ENCODE results near the gene RNF167. TPM values are rescaled to one million over a fixed set of nuclear protein-coding genes. Genes with fewer than 3 reads are reported as not detected.
A peak's percentile ranks its signal among the peaks of the same experiment; 100 is the strongest.

Gene RNF167
- total RNA-seq, 1 experiment from 2014 or later, result 105 TPM

- TF ChIP-seq ZBTB33 (IDR thresholded peaks at IDR 0.05; ENCODE audit: extremely low read depth, insufficient replicate concordance, low read length), result no peak
- TF ChIP-seq POLR2A (IDR thresholded peaks at IDR 0.05; ENCODE audit: borderline replicate concordance, extremely low read depth, insufficient read depth, insufficient read length), result no peak
- no peak for TF ChIP-seq ZFX (IDR thresholded peaks at IDR 0.05)
- no peak; the same call in 1 of the 2 replicates for TF ChIP-seq ELF1 (IDR thresholded peaks at IDR 0.05; ENCODE audit: borderline replicate concordance, low read depth)
- no peak for TF ChIP-seq POLR2AphosphoS5 (IDR thresholded peaks at IDR 0.05; ENCODE audit: low read depth, low read length)
- no peak for TF ChIP-seq FOSL1 (IDR thresholded peaks at IDR 0.05; ENCODE audit: low read depth)
Measured at GRCh38 chr17:4966844-4967538, 26.9 kb downstream of the RNF167 start (continued).

- ChIA-PET CTCF (interaction anchor here (1.3 to 2.2 kb wide), 7 partner anchors 10 to 94 kb away, joined by 3 to 12 read pairs (median 7); partner anchors contain the start of genes CAMTA2, CHRNE, RNF167 and SLC25A11), RAD21 (ENCODE audit: low non-redundant PET in 1 of 2, low total read pairs in 2 of 2, uncharacterized antibody in 2 of 2, unreplicated experiment in 2 of 2) (interaction anchor here (0.8 to 2.2 kb wide), 4 partner anchors 20 to 59 kb away, joined by 3 to 11 read pairs (median 7); partner anchors contain the start of genes RNF167 (in 2 of the 2), SLC25A11 (in 2 of the 2) and PFN1 (in 1 of the 2)), POLR2A (interaction anchor here (0.7 to 5.0 kb wide), 12 partner anchors 11 to 177 kb away, joined by 3 to 45 read pairs (median 8); partner anchors contain the start of genes CAMTA2, ENO3, PFN1 and RNF167)
- H3K27ac ChIP-seq (ENCODE audit: low read depth, low read length), result peak within 1 kb of the TSS; percentile 96
- H3K4me3 ChIP-seq (replicated peaks in 1 of 2; ENCODE audit: low read depth in 1 of 2, low read length in 2 of 2), result peak within 1 kb of the TSS; percentile 70 to 79
- no peaks in the 10 kb centered on the region for H3K27me3 ChIP-seq (ENCODE audit: insufficient read depth, low read length)
- no peaks in the 10 kb centered on the region for H3K9me2 ChIP-seq (ENCODE audit: insufficient read depth)
- no TSS peak for BruUV-seq (replicated peaks)
- no peak within 1 kb of the TSS for H2AFZ ChIP-seq (ENCODE audit: low read depth, low read length, poor library complexity, severe bottlenecking)
- intact Hi-C loops (cut with micrococcal nuclease), result loop anchor here (1.0 kb wide), 4 partner anchors 18 to 59 kb away; partner anchors contain the start of genes CAMTA2, RNF167 and SLC25A11
- TF ChIP-seq SP1 (IDR thresholded peaks at IDR 0.05; ENCODE audit: low read depth) (0 out of 2 replicates have a peak, but pooled peaks have one; percentile 20), ZFX (IDR thresholded peaks at IDR 0.05) (peak; percentile 70), EGR1 (IDR thresholded peaks at IDR 0.05; ENCODE audit: low read depth) (peak; percentile 96), JUND (IDR thresholded peaks at IDR 0.05) (0 out of 2 replicates have a peak, but pooled peaks have one; percentile 38), CEBPB (IDR thresholded peaks at IDR 0.05; ENCODE audit: low read depth) (no peak), POLR2A (IDR thresholded peaks at IDR 0.05; ENCODE audit: borderline replicate concordance, extremely low read depth, insufficient read depth, insufficient read length) (peak; percentile 56), RAD21 (IDR thresholded peaks at IDR 0.05; ENCODE audit: low read depth) (peak; percentile 59), SIN3A (IDR thresholded peaks at IDR 0.05; ENCODE audit: low read depth) (no peak), MAX (IDR thresholded peaks at IDR 0.05) (peak; percentile 91; the same call in 1 of the 2 replicates), POLR2AphosphoS5 (IDR thresholded peaks at IDR 0.05; ENCODE audit: low read depth, low read length) (peak; percentile 84), ZBTB33 (IDR thresholded peaks at IDR 0.05; ENCODE audit: extremely low read depth, insufficient replicate concordance, low read length) (no peak), SRF (IDR thresholded peaks at IDR 0.05; ENCODE audit: low read depth) (peak; percentile 95), TCF7L2 (IDR thresholded peaks at IDR 0.05; ENCODE audit: borderline replicate concordance, extremely low read depth, insufficient read depth, insufficient read length) (peak; percentile 55), CBX3 (IDR thresholded peaks at IDR 0.05; ENCODE audit: low read depth) (no peak), YY1 (IDR thresholded peaks at IDR 0.05; ENCODE audit: extremely low read depth, insufficient replicate concordance, low read depth, low read length) (peak; percentile 97)
- DNase-seq (ENCODE audit: low read depth, low spot score) (peak; percentile 95), ATAC-seq (peak; percentile 64)
- H3K9me3 ChIP-seq (ENCODE audit: control insufficient read depth in 1 of 2, insufficient read depth in 1 of 2, low read depth in 1 of 2, low read length in 2 of 2), result no peaks in the 10 kb centered on the region
- no peaks in the 10 kb centered on the region for H4K20me1 ChIP-seq (ENCODE audit: insufficient read depth)
- H3K4me2 ChIP-seq (ENCODE audit: low read length), result peak within 1 kb of the TSS; percentile 84
- H3K36me3 ChIP-seq (ENCODE audit: control insufficient read depth in 1 of 2, insufficient read depth in 2 of 2, low read length in 2 of 2), result peaks cover 4 to 13% of the 10 kb centered on the region in 2 experiments; a peak in 3 of 4 replicates
- H3K4me1 ChIP-seq (ENCODE audit: control insufficient read depth in 1 of 2, insufficient read depth in 2 of 2, low read length in 2 of 2), result peaks cover 19 to 33% of the 10 kb centered on the region in 2 experiments
- H3K9ac ChIP-seq (ENCODE audit: low read length), result peak within 1 kb of the TSS; percentile 80
- peaks cover 17% of the 10 kb centered on the region; the same call in 1 of the 2 replicates for H3K79me2 ChIP-seq (ENCODE audit: insufficient read depth, low read length)
Measured at GRCh38 chr17:4967539-4968485, 27.7 kb downstream of the RNF167 start, which contains the start of gene SPAG7. Gene SPAG7 (minus strand): TSS chr17:4967817. CDS start chr17:4967804, 13 bp downstream.
